SU-DHL-6 (cell line): ENCODE data around the gene CEACAM20.
A peak's percentile ranks its signal among the peaks of the same experiment; 100 is the strongest.

ENCODE experiments used
- H2AFZ ChIP-seq: fragments of 200-600 bp; sonication (generic); 2 replicates; pipeline ENCODE4 v1.6.1; 2014; ENCODE audit warnings: low read depth, mild to moderate bottlenecking, moderate library complexity, mixed read lengths, antibody characterized with exemption, low read length; ENCODE audit not compliant: severe bottlenecking
- H3F3A ChIP-seq: fragments of 200-600 bp; shearing (Covaris generic); 2 replicates; pipeline ENCODE4 v1.6.0; 2016; ENCODE audit warnings: antibody characterized with exemption, mild to moderate bottlenecking; ENCODE audit not compliant: insufficient read depth
- H3K27ac ChIP-seq: fragments of 200-600 bp; sonication (generic); 2 replicates; pipeline ENCODE4 v1.5.1; 2016; ENCODE audit warnings: low read depth, mild to moderate bottlenecking, low read length, moderate library complexity, mixed read lengths
- H3K27me3 ChIP-seq: fragments of 200-600 bp; sonication (generic), shearing (Covaris generic); 2 replicates; pipeline ENCODE4 v1.6.0; 2014; ENCODE audit warnings: mild to moderate bottlenecking, low read length
- H3K36me3 ChIP-seq: fragments of 200-600 bp; sonication (generic); 2 replicates; pipeline ENCODE4 v1.6.1; 2014; ENCODE audit warnings: mild to moderate bottlenecking, low read length, mixed read lengths
- H3K4me2 ChIP-seq: fragments of 300-600, 200-600 bp; shearing (Covaris generic), sonication (generic); 2 replicates; pipeline ENCODE4 v1.6.0; 2014; ENCODE audit warnings: low read length, low read depth, mild to moderate bottlenecking; ENCODE audit not compliant: poor library complexity, severe bottlenecking
- H3K4me3 ChIP-seq: fragments of 200-600 bp; sonication (generic); 2 replicates; pipeline ENCODE4 v1.5.1; 2014; ENCODE audit warnings: antibody characterized with exemption, low read length, mild to moderate bottlenecking, mixed read lengths; ENCODE audit not compliant: insufficient read depth, poor library complexity, severe bottlenecking
- H3K79me2 ChIP-seq: fragments of 200-600 bp; sonication (generic); 2 replicates; pipeline ENCODE4 v1.6.1; 2014; ENCODE audit warnings: mild to moderate bottlenecking, low read length, moderate library complexity; ENCODE audit not compliant: insufficient read depth
- H3K9ac ChIP-seq: fragments of 200-600 bp; sonication (generic); 2 replicates; pipeline ENCODE4 v1.7.0; 2014; ENCODE audit warnings: mild to moderate bottlenecking, low read length
- H3K9me2 ChIP-seq: fragments of 200-600 bp; sonication (generic); replicated peaks from 2 replicates; pipeline ENCODE4 v1.6.1; 2014; ENCODE audit warnings: low read length; ENCODE audit not compliant: insufficient read depth
- H3K9me3 ChIP-seq: fragments of 200-600 bp; sonication (generic); 2 replicates; pipeline ENCODE4 v1.6.1; 2014; ENCODE audit warnings: low read length, mixed read lengths; ENCODE audit not compliant: insufficient read depth
- H4K20me1 ChIP-seq: fragments of 200-600 bp; sonication (generic); 2 replicates; pipeline ENCODE4 v1.6.1; 2014; ENCODE audit warnings: low read depth, mild to moderate bottlenecking, antibody characterized with exemption, low read length, moderate library complexity, mixed read lengths
- EZH2phosphoT487 ChIP-seq: fragments of 200-600 bp; sonication (generic), shearing (Covaris generic); conservative IDR thresholded peaks from 2 replicates; pipeline ENCODE4 v1.6.1; 2018; ENCODE audit warnings: mild to moderate bottlenecking, antibody characterized with exemption, low read length, moderate library complexity, mixed read lengths
- TF ChIP-seq, protein P1 (sequence below): fragments of 200-600 bp; sonication (generic); IDR thresholded peaks from one replicate; pipeline ENCODE4 v1.5.1; 2017; ENCODE audit warnings: antibody characterized with exemption, mild to moderate bottlenecking, low read length, moderate library complexity; ENCODE audit not compliant: insufficient read depth, poor library complexity, severe bottlenecking

Gene CEACAM20

DNA sequence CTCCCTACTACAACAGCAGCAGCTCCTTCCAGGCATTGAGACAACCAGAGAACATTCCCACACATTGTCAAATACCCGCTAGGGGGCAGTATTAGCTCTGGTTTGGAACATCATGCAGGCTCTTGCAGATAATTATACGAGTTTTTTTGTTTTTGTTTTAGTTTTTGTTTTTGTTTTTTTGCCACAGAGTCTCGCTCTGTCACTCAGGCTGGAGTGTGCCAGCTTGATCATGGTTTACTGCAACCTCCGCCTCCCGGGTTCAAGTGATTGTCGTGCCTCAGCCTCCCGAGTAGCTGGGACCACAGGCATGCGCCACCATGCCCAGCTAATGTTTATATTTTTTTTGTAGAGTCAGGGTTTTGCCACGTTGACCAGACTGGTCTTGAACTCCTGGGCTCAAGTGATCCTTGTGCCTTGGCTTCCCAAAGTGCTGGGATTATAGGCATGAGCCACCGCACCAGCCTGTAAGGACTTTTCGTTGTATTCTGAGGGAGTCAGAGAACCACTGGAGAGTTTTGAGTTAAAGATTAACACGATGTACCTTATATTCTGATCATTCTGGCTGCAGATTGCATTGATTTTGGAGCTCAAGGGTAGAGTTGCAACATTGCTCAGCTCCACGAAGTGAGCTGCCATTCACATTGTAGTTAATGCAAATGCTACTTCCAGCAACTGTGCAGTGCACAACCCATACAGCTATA is 41.7 kb upstream of the CEACAM20 start:
- Histone ChIP-seq H3F3A (no peaks in the 10 kb centered on the region), H3K9me3 (no peaks in the 10 kb centered on the region), H3K9ac (no peak overlapping the region), H4K20me1 (no peaks in the 10 kb centered on the region), H3K4me3 (no peak overlapping the region), H3K27ac (no peak overlapping the region), H3K27me3 (no peaks in the 10 kb centered on the region), H3K79me2 (no peaks in the 10 kb centered on the region), H3K4me2 (no peak overlapping the region), H3K36me3 (no peaks in the 10 kb centered on the region), H3K9me2 (no peaks in the 10 kb centered on the region), H2AFZ (no peak overlapping the region)
- TF ChIP-seq, protein P1, sequence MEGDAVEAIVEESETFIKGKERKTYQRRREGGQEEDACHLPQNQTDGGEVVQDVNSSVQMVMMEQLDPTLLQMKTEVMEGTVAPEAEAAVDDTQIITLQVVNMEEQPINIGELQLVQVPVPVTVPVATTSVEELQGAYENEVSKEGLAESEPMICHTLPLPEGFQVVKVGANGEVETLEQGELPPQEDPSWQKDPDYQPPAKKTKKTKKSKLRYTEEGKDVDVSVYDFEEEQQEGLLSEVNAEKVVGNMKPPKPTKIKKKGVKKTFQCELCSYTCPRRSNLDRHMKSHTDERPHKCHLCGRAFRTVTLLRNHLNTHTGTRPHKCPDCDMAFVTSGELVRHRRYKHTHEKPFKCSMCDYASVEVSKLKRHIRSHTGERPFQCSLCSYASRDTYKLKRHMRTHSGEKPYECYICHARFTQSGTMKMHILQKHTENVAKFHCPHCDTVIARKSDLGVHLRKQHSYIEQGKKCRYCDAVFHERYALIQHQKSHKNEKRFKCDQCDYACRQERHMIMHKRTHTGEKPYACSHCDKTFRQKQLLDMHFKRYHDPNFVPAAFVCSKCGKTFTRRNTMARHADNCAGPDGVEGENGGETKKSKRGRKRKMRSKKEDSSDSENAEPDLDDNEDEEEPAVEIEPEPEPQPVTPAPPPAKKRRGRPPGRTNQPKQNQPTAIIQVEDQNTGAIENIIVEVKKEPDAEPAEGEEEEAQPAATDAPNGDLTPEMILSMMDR = peak; percentile 67
- no peak for TF ChIP-seq EZH2phosphoT487

DNA sequence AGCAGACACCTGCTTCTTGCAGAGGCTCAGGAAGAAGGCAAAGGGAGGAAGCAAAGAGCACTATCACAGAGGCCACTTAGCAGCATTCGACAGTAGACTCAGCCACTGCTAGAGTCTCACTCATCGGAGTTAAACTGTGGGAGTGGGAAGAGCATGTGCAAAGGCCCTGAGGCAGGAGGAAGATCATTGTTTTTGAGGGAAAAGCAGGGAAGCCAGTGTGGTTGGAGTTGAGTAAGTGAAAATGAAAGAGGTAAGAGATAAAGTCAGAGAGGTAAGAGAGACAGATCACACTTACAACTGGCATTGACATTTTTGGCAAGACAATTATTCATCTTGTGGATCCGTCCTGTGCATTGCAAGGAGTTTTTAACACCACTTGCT is 41.1 kb upstream of the CEACAM20 start:
- H2AFZ ChIP-seq = no peak overlapping the region
- no peaks in the 10 kb centered on the region for H4K20me1 ChIP-seq
- no peaks in the 10 kb centered on the region for H3K27me3 ChIP-seq
- no peak overlapping the region for H3K9ac ChIP-seq
- no peaks in the 10 kb centered on the region for H3K9me2 ChIP-seq
- H3K27ac ChIP-seq = no peak overlapping the region
- no peaks in the 10 kb centered on the region for H3K9me3 ChIP-seq
- H3K4me2 ChIP-seq = no peak overlapping the region
- no peak overlapping the region for H3K4me3 ChIP-seq
- no peak for TF ChIP-seq EZH2phosphoT487
- TF ChIP-seq, protein P1 = no peak
- no peaks in the 10 kb centered on the region for H3K36me3 ChIP-seq
- H3F3A ChIP-seq = no peaks in the 10 kb centered on the region
- no peaks in the 10 kb centered on the region for H3K79me2 ChIP-seq

DNA sequence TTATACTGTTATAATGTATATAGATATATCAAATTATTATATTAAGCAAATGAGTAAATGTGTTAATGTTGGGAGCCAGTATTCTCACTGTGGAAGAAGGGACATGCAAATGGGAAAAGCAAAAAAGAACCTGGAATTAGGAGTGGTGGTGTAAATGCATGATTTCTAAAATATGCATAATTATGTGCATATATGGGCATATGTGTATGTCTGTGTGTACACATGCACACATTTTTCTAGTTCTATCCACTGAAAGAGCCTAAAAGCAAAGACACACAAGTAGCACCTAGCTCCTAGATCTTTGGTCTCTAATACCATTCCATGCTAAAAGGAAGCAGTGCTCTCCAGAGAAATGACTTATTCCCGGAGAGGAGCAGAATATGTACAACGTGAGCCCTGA is 38.3 kb upstream of the CEACAM20 start:
- Histone ChIP-seq H3K36me3 (no peaks in the 10 kb centered on the region), H3F3A (no peaks in the 10 kb centered on the region), H3K27ac (no peak overlapping the region), H3K9ac (no peak overlapping the region), H3K4me2 (no peak overlapping the region), H3K4me3 (no peak overlapping the region), H4K20me1 (no peaks in the 10 kb centered on the region), H3K9me2 (no peaks in the 10 kb centered on the region), H3K9me3 (no peaks in the 10 kb centered on the region), H3K27me3 (no peaks in the 10 kb centered on the region), H3K79me2 (no peaks in the 10 kb centered on the region), H2AFZ (no peak overlapping the region)
- no peak for TF ChIP-seq EZH2phosphoT487
- TF ChIP-seq, protein P1 = no peak
